Peyer's patch (tissue), 4 donors: ENCODE results near the gene AGAP4.
"Not testable (repeated sequence)": the region's sequence is repeated elsewhere in the genome, so short reads cannot be mapped to it uniquely, and the experiment has no call there.

Experiments
- CTCF ChIP-seq, 6 experiments: fragments of 450-650 bp in 4 of 6; fragments of 200-600 bp in 2 of 6; sonication (generic) in 1 of 6; IDR thresholded peaks; one replicate each; pipeline ENCODE4 v1.5.1; 2017 to 2019; ENCODE audit warnings: antibody characterized with exemption in 6 of 6, mild to moderate bottlenecking in 3 of 6, moderate library complexity in 1 of 6
- POLR2A ChIP-seq, 2 donors: fragments of 450-650 bp; IDR thresholded peaks; one replicate each; pipeline ENCODE4 v1.5.1; 2017; ENCODE audit warnings: antibody characterized with exemption in 2 of 2, mild to moderate bottlenecking in 2 of 2, moderate library complexity in 2 of 2

- TF ChIP-seq CTCF, POLR2A (IDR thresholded peaks at IDR 0.05): not testable (repeated sequence)
Observed at GRCh38 chr10:45789991-45790390, 57.3 kb downstream of the AGAP4 start.
